GM23338 (cell line): Measurements from ENCODE around the gene DCHS1. TPM values are rescaled to one million over a fixed set of nuclear protein-coding genes. Genes with fewer than 3 reads are reported as not detected.

Experiments
- ATAC-seq: fragments of 200-7000 bp; cut with Tn5 transposase; 3 replicates; pipeline ENCODE4 v1.9.1; 2020
- DNase-seq: peaks from one replicate; pipeline ENCODE4 v3.0.0-alpha.2; 2015; ENCODE audit warnings: low spot score
- H2AFZ ChIP-seq: fragments of 200-600 bp; sonication (generic); 2 replicates; pipeline ENCODE4 v1.8.0; 2016; ENCODE audit warnings: antibody characterized with exemption, mild to moderate bottlenecking, moderate library complexity
- H3F3A ChIP-seq: fragments of 200-600 bp; sonication (generic); replicated peaks from 2 replicates; pipeline ENCODE4 v1.8.0; 2017; ENCODE audit warnings: antibody characterized with exemption, mixed run types, low read depth
- H3K27ac ChIP-seq: fragments of 200-600 bp; sonication (generic); 2 replicates; pipeline ENCODE4 v1.6.1; 2016; ENCODE audit warnings: low read depth
- H3K27me3 ChIP-seq: fragments of 200-600 bp; sonication (generic); 2 replicates; pipeline ENCODE4 v1.8.0; 2016; ENCODE audit warnings: mild to moderate bottlenecking, mixed run types, moderate library complexity; ENCODE audit not compliant: insufficient read depth
- H3K36me3 ChIP-seq: fragments of 200-600 bp; sonication (generic); 2 replicates; pipeline ENCODE4 v1.8.0; 2016; ENCODE audit warnings: mild to moderate bottlenecking; ENCODE audit not compliant: insufficient read depth
- H3K4me1 ChIP-seq: fragments of 200-600 bp; sonication (generic); 2 replicates; pipeline ENCODE4 v1.8.0; 2016; ENCODE audit warnings: mild to moderate bottlenecking, moderate library complexity; ENCODE audit not compliant: insufficient read depth
- H3K4me2 ChIP-seq: fragments of 200-600 bp; sonication (generic); 2 replicates; pipeline ENCODE4 v1.7.1; 2017; ENCODE audit warnings: mixed run types
- H3K4me3 ChIP-seq: fragments of 200-600 bp; sonication (generic); 2 replicates; pipeline ENCODE4 v1.6.1; 2016; ENCODE audit warnings: mixed run types
- H3K79me2 ChIP-seq: fragments of 200-600 bp; sonication (generic); replicated peaks from 2 replicates; pipeline ENCODE4 v1.8.0; 2017; ENCODE audit warnings: mild to moderate bottlenecking; ENCODE audit not compliant: insufficient read depth
- H3K9me2 ChIP-seq: fragments of 200-600 bp; sonication (generic); 2 replicates; pipeline ENCODE4 v1.8.0; 2017; ENCODE audit not compliant: insufficient read depth
- H4K20me1 ChIP-seq: fragments of 200-600 bp; sonication (generic); replicated peaks from 2 replicates; pipeline ENCODE4 v1.8.0; 2017; ENCODE audit warnings: mild to moderate bottlenecking; ENCODE audit not compliant: insufficient read depth
- H3K27ac Mint-ChIP-seq: 2 replicates; pipeline ENCODE4 v1.8.0; 2020; ENCODE audit warnings: inconsistent platforms, mild to moderate bottlenecking, moderate library complexity, mixed read lengths
- H3K27me3 Mint-ChIP-seq: 3 replicates; pipeline ENCODE4 v1.8.0; 2022; ENCODE audit warnings: low read depth, mild to moderate bottlenecking, moderate library complexity, mixed read lengths, inconsistent platforms; ENCODE audit not compliant: insufficient read depth, poor library complexity
- H3K36me3 Mint-ChIP-seq: 3 replicates; pipeline ENCODE4 v1.8.0; 2021; ENCODE audit warnings: low read depth, mild to moderate bottlenecking, inconsistent platforms, moderate library complexity, mixed read lengths
- H3K4me1 Mint-ChIP-seq: 3 replicates; pipeline ENCODE4 v1.8.0; 2020; ENCODE audit warnings: mild to moderate bottlenecking, inconsistent platforms, mixed read lengths
- H3K4me3 Mint-ChIP-seq: 3 replicates; pipeline ENCODE4 v1.8.0; 2021; ENCODE audit warnings: moderate library complexity, mild to moderate bottlenecking, inconsistent platforms, mixed read lengths
- H3K9me3 Mint-ChIP-seq: 3 replicates; pipeline ENCODE4 v1.8.0; 2020; ENCODE audit warnings: moderate library complexity, mild to moderate bottlenecking, inconsistent platforms, mixed read lengths
- CREB1 ChIP-seq: fragments of 250-450 bp; sonication (Bioruptor Pico); IDR thresholded peaks from 2 replicates; pipeline ENCODE4 v1.5.0; 2020; ENCODE audit warnings: low read depth, mild to moderate bottlenecking, moderate library complexity
- CTCF ChIP-seq, 2 experiments: fragments of 200-600 bp in 1 of 2; sonication (generic) in 1 of 2; conservative IDR thresholded peaks; 2 replicates each; pipeline versions ENCODE4 v1.5.1 to v1.6.1; 2016 to 2017; ENCODE audit warnings: antibody characterized with exemption in 2 of 2, low read depth in 2 of 2, mild to moderate bottlenecking in 2 of 2, moderate library complexity in 1 of 2
- ETS1 ChIP-seq: IDR thresholded peaks from 2 replicates; pipeline ENCODE4 v1.6.1; 2016; ENCODE audit warnings: antibody characterized with exemption
- EZH2 ChIP-seq: fragments of 200-600 bp; sonication (generic); IDR thresholded peaks from one replicate; pipeline ENCODE4 v1.8.0; 2017; ENCODE audit warnings: antibody characterized with exemption, mild to moderate bottlenecking, low read depth; ENCODE audit not compliant: unreplicated experiment
- EZH2phosphoT487 ChIP-seq: fragments of 200-600 bp; sonication (generic); IDR thresholded peaks from one replicate; pipeline ENCODE4 v1.8.1; 2018; ENCODE audit warnings: antibody characterized with exemption; ENCODE audit not compliant: unreplicated experiment
- JUNB ChIP-seq: IDR thresholded peaks from one replicate; pipeline ENCODE4 v1.6.1; 2016; ENCODE audit warnings: antibody characterized with exemption; ENCODE audit not compliant: unreplicated experiment
- NANOG ChIP-seq: IDR thresholded peaks from 2 replicates; pipeline ENCODE4 v1.6.1; 2016; ENCODE audit warnings: antibody characterized with exemption, borderline replicate concordance
- POLR2AphosphoS5 ChIP-seq: IDR thresholded peaks from 2 replicates; pipeline ENCODE4 v1.6.1; 2016; ENCODE audit warnings: antibody characterized with exemption, low read depth
- REST ChIP-seq: IDR thresholded peaks from one replicate; pipeline ENCODE4 v1.6.1; 2018; ENCODE audit warnings: antibody characterized with exemption; ENCODE audit not compliant: unreplicated experiment
- STAT1 ChIP-seq: IDR thresholded peaks from one replicate; pipeline ENCODE4 v1.6.1; 2016; ENCODE audit warnings: antibody characterized with exemption; ENCODE audit not compliant: unreplicated experiment
- ZNF114 ChIP-seq: fragments of 250-450 bp; sonication (Bioruptor Pico); IDR thresholded peaks from 2 replicates; pipeline ENCODE4 v1.5.0; 2020; ENCODE audit warnings: mild to moderate bottlenecking, moderate library complexity
- ZNF331 ChIP-seq: fragments of 250-450 bp; sonication (Bioruptor Pico); IDR thresholded peaks from 2 replicates; pipeline ENCODE4 v1.5.0; 2020; ENCODE audit warnings: low read depth, mild to moderate bottlenecking, moderate library complexity
- ZNF462 ChIP-seq: fragments of 250-450 bp; sonication (Bioruptor Pico); IDR thresholded peaks from 2 replicates; pipeline ENCODE4 v1.5.0; 2020; ENCODE audit warnings: mild to moderate bottlenecking, moderate library complexity
- polyA plus RNA-seq: library from polyadenylated mRNA; unstranded; fragments of >200 nt; fragmentation: Nextera tagmentation; extraction: Ambion mirVana; gene quantifications from 2 replicates; pipeline ENCODE4 v1.2.1, GENCODE V29; 2016
- total RNA-seq: library from RNA; depleted of rRNA; stranded (reverse); fragments of >200 nt; shearing (Covaris generic); gene quantifications from 2 replicates; pipeline ENCODE4 v1.2.3, GENCODE V29; 2014

DCHS1 gene
- total and polyA plus RNA-seq, 2 experiments from 2014 or later, result 2.3 to 20.7 TPM

GRCh38 chr11:6599449-6599848 is 56.2 kb downstream of the DCHS1 start:
- no peak overlapping the region for H3K27ac ChIP-seq
- H3F3A ChIP-seq, result peaks cover 5% of the 10 kb centered on the region; the same call in 1 of the 2 replicates
- H3K4me3 ChIP-seq, result no peak overlapping the region
- H3K27me3 ChIP-seq, result no peaks in the 10 kb centered on the region
- H3K27me3 Mint-ChIP-seq, result no peaks in the 10 kb centered on the region
- no peak for DNase-seq
- no peak for ATAC-seq
- H3K4me1 Mint-ChIP-seq, result peaks cover 6% of the 10 kb centered on the region; the same call in 2 of the 3 replicates
- no peaks in the 10 kb centered on the region for H3K9me3 Mint-ChIP-seq
- peaks cover under 1% of the 10 kb centered on the region; the same call in 1 of the 2 replicates for H3K4me1 ChIP-seq
- H3K9me2 ChIP-seq, result no peaks in the 10 kb centered on the region
- no peaks in the 10 kb centered on the region; the same call in 1 of the 2 replicates for H4K20me1 ChIP-seq
- no peak overlapping the region for H3K4me3 Mint-ChIP-seq
- H3K36me3 Mint-ChIP-seq, result peaks cover 17% of the 10 kb centered on the region
- no peak for TF ChIP-seq ETS1
- TF ChIP-seq ZNF114 (CRISPR knock-in tag), result no peak
- TF ChIP-seq ZNF331 (CRISPR knock-in tag), result no peak
- no peak for TF ChIP-seq JUNB
- TF ChIP-seq CTCF (conservative IDR thresholded peaks at IDR 0.05; ENCODE audit: low read depth in 2 of 2), result no peak
- no peak for TF ChIP-seq EZH2
- no peak for TF ChIP-seq STAT1
- no peak for TF ChIP-seq POLR2AphosphoS5
- no peak for TF ChIP-seq NANOG
- TF ChIP-seq EZH2phosphoT487, result no peak
- TF ChIP-seq REST, result no peak
- no peak for TF ChIP-seq ZNF462
- TF ChIP-seq CREB1 (CRISPR knock-in tag), result no peak
- H3K79me2 ChIP-seq, result peaks cover 23% of the 10 kb centered on the region
- H2AFZ ChIP-seq, result no peak overlapping the region
- H3K4me2 ChIP-seq, result no peak overlapping the region
- H3K36me3 ChIP-seq, result peaks cover 6% of the 10 kb centered on the region; the same call in 1 of the 2 replicates
- no peak overlapping the region for H3K27ac Mint-ChIP-seq
